ENCODE measurements around the gene PLCG2.

The PLCG2 gene

DNA sequence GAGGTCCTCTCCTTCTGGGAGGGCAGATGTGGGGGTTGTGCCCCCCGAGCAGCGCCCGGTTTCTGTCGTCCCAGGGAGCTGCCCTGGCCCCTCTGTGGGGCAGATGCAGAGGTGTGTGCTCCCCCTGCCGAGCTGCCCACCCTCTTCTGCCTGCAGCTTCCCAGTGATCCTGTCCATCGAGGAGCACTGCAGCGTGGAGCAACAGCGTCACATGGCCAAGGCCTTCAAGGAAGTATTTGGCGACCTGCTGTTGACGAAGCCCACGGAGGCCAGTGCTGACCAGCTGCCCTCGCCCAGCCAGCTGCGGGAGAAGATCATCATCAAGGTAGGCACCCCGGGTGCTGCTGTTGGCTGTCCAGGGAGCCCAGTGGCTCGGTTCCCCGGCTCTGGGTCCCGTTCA is 121.4 kb downstream of the PLCG2 start:
- Histone ChIP-seq H3K36me3 (ENCODE audit: control insufficient read depth, insufficient read depth, low read length) (no peaks in the 10 kb centered on the region), H3K27me3 (ENCODE audit: control insufficient read depth, insufficient read depth, low read length) (no peaks in the 10 kb centered on the region), H3K9me3 (ENCODE audit: control insufficient read depth, insufficient read depth, low read length) (no peaks in the 10 kb centered on the region), H3K9ac (ENCODE audit: low read depth, low read length) (no peak overlapping the region), H3K27ac (ENCODE audit: low read depth, low read length) (no peak overlapping the region), H3K4me3 (ENCODE audit: low read depth, low read length) (no peak overlapping the region), H3K4me1 (ENCODE audit: control insufficient read depth, insufficient read depth, low read length) (no peaks in the 10 kb centered on the region)

DNA sequence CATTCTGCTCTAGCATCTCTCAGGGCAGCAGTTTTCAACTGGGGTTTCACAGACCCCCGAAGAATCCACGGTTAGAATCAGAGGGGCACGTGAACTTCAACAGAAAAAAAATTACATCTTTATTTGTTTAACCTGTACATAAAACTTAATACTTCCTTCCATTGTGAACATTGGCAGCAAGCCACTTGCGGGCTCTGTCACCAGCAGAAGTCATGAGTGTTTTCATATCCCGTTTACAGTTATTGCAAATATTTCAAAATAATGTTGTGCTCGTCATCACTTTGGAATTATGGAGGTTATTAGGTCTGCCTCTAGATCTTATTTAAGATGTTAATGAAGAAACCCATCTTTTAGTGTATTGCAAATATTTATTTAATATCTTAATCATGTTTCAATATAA is 122.4 kb downstream of the PLCG2 start:
- Histone ChIP-seq H3K27me3 (ENCODE audit: control insufficient read depth, insufficient read depth, low read length) (no peaks in the 10 kb centered on the region), H3K36me3 (ENCODE audit: control insufficient read depth, insufficient read depth, low read length) (no peaks in the 10 kb centered on the region), H3K4me3 (ENCODE audit: low read depth, low read length) (no peak overlapping the region), H3K27ac (ENCODE audit: low read depth, low read length) (no peak overlapping the region), H3K9me3 (ENCODE audit: control insufficient read depth, insufficient read depth, low read length) (no peaks in the 10 kb centered on the region), H3K9ac (ENCODE audit: low read depth, low read length) (no peak overlapping the region), H3K4me1 (ENCODE audit: control insufficient read depth, insufficient read depth, low read length) (no peaks in the 10 kb centered on the region)

DNA sequence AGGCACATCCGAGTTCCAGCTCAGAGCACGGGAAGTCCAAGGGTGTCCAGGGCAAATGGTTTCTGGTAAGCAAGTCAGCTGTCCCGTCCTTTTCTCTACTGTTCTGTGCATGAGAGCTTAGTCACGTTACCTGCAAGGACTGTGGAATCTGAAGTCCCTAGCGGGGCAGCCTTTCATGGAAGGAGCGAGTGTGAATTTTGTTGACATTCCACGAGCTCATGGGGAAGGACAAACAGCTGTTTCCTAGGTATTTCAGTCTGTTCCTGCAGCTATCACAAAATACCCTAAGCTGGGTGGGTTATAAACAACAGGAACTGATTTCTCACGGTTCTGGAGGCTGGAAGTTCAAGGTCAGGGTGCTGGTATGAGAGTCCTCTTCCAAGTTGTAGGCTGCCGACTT is 122.9 kb downstream of the PLCG2 start:
- Histone ChIP-seq H3K36me3 (ENCODE audit: control insufficient read depth, insufficient read depth, low read length) (no peaks in the 10 kb centered on the region), H3K9me3 (ENCODE audit: control insufficient read depth, insufficient read depth, low read length) (no peaks in the 10 kb centered on the region), H3K9ac (ENCODE audit: low read depth, low read length) (no peak overlapping the region), H3K27ac (ENCODE audit: low read depth, low read length) (no peak overlapping the region), H3K27me3 (ENCODE audit: control insufficient read depth, insufficient read depth, low read length) (no peaks in the 10 kb centered on the region), H3K4me3 (ENCODE audit: low read depth, low read length) (no peak overlapping the region), H3K4me1 (ENCODE audit: control insufficient read depth, insufficient read depth, low read length) (no peaks in the 10 kb centered on the region)

DNA sequence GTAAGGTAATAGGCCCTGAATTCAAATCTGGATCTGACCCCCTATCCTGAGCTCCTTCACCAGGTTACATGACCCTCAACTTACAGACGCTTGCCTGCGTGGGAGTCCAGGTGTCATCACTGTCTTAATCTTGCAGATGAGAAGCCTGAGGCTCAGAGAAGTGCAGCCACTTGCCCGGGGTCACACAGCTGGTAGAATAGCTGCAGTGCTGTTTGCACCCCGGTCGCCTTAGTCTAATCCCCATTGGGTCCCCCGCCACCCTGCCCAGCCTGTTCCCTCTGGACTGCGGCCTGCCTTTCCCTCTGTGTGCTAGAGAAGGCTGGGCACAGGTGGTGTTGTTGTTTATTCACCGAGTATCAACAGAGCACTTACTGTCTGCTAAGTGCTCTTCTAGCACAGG is 125.2 kb downstream of the PLCG2 start:
- no peaks in the 10 kb centered on the region for H3K27me3 ChIP-seq (ENCODE audit: control insufficient read depth, insufficient read depth, low read length)
- no peak overlapping the region for H3K9ac ChIP-seq (ENCODE audit: low read depth, low read length)
- no peak overlapping the region for H3K27ac ChIP-seq (ENCODE audit: low read depth, low read length)
- H3K4me1 ChIP-seq (ENCODE audit: control insufficient read depth, insufficient read depth, low read length), result no peaks in the 10 kb centered on the region
- no peak overlapping the region for H3K4me3 ChIP-seq (ENCODE audit: low read depth, low read length)
- no peaks in the 10 kb centered on the region for H3K9me3 ChIP-seq (ENCODE audit: control insufficient read depth, insufficient read depth, low read length)
- H3K36me3 ChIP-seq (ENCODE audit: control insufficient read depth, insufficient read depth, low read length), result no peaks in the 10 kb centered on the region

DNA sequence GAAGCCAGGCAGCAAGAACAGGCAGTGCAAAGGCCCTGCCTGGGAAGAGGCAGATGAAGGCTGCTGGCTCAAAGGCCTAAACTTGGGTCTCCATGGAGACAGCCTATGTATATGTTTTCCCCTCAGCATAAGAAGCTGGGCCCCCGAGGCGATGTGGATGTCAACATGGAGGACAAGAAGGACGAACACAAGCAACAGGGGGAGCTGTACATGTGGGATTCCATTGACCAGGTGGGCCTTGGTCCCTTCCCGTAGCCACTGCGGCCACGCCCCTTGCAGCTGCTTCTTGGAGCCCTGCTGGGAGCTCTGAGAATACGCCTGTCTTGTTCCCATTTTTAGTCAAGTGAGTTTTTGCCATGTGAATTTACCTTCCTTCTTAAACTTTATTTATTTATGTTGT is 126.2 kb downstream of the PLCG2 start:
- no peaks in the 10 kb centered on the region for H3K9me3 ChIP-seq (ENCODE audit: control insufficient read depth, insufficient read depth, low read length)
- H3K9ac ChIP-seq (ENCODE audit: low read depth, low read length), result no peak overlapping the region
- no peaks in the 10 kb centered on the region for H3K4me1 ChIP-seq (ENCODE audit: control insufficient read depth, insufficient read depth, low read length)
- no peak overlapping the region for H3K4me3 ChIP-seq (ENCODE audit: low read depth, low read length)
- no peaks in the 10 kb centered on the region for H3K27me3 ChIP-seq (ENCODE audit: control insufficient read depth, insufficient read depth, low read length)
- H3K27ac ChIP-seq (ENCODE audit: low read depth, low read length), result no peak overlapping the region
- no peaks in the 10 kb centered on the region for H3K36me3 ChIP-seq (ENCODE audit: control insufficient read depth, insufficient read depth, low read length)

DNA sequence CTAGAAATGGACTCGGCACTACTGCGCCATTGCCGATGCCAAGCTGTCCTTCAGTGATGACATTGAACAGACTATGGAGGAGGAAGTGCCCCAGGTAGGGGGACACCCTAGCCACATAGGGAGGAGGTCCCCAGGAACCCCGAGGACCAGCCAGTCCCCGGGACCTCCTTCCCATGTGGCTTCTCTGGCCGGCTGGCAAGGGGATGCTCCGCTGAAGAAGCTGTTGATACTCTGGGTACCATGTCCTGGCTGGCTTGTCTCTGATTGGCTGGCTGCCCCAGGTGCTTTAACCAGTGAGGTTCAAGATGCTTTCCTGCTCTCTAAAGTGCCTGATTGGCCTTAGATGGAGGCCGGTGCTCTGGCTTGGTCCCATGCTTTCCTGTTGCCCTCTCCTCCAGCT is 128.6 kb downstream of the PLCG2 start:
- Histone ChIP-seq H3K9me3 (ENCODE audit: control insufficient read depth, insufficient read depth, low read length) (no peaks in the 10 kb centered on the region), H3K27ac (ENCODE audit: low read depth, low read length) (no peak overlapping the region), H3K4me3 (ENCODE audit: low read depth, low read length) (no peak overlapping the region), H3K27me3 (ENCODE audit: control insufficient read depth, insufficient read depth, low read length) (no peaks in the 10 kb centered on the region), H3K9ac (ENCODE audit: low read depth, low read length) (no peak overlapping the region), H3K36me3 (ENCODE audit: control insufficient read depth, insufficient read depth, low read length) (no peaks in the 10 kb centered on the region), H3K4me1 (ENCODE audit: control insufficient read depth, insufficient read depth, low read length) (no peaks in the 10 kb centered on the region)

DNA sequence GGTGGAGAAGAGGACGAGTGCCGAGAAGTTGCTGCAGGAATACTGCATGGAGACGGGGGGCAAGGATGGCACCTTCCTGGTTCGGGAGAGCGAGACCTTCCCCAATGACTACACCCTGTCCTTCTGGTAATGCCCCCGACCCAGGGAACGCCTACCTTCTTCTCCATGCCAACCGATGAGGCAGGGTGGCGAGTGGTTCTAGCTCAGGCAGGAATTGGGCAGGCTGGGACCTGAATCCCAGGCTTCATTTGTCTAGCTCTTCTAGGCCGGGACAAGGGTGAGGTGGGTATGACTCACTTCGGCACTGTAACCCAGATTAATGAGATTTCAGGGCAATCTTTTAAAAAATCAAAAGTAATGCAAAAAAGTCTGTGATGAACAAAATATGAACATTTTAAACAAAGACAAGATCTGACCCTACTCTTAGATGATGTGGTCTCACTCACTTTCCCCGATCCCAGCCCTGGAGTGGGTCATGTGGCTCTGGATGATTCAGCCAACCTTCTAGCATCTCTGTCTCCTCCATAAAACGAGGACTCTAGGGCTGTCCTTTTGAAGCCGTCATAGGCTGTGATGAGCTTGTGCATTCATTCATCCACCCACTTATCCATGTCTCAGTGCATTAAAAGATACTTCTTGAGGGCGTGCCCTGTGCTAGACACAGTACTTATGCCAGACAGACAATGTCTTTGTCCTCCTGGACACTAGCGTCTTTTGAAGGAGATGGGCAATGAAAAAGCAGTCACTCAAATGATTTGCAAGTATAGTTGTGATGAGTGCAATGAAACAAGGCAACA is 129.6 kb downstream of the PLCG2 start:
- Histone ChIP-seq H3K4me1 (ENCODE audit: control insufficient read depth, insufficient read depth, low read length) (no peaks in the 10 kb centered on the region), H3K36me3 (ENCODE audit: control insufficient read depth, insufficient read depth, low read length) (no peaks in the 10 kb centered on the region), H3K9ac (ENCODE audit: low read depth, low read length) (no peak overlapping the region), H3K9me3 (ENCODE audit: control insufficient read depth, insufficient read depth, low read length) (no peaks in the 10 kb centered on the region), H3K27me3 (ENCODE audit: control insufficient read depth, insufficient read depth, low read length) (no peaks in the 10 kb centered on the region), H3K4me3 (ENCODE audit: low read depth, low read length) (no peak overlapping the region), H3K27ac (ENCODE audit: low read depth, low read length) (no peak overlapping the region)

DNA sequence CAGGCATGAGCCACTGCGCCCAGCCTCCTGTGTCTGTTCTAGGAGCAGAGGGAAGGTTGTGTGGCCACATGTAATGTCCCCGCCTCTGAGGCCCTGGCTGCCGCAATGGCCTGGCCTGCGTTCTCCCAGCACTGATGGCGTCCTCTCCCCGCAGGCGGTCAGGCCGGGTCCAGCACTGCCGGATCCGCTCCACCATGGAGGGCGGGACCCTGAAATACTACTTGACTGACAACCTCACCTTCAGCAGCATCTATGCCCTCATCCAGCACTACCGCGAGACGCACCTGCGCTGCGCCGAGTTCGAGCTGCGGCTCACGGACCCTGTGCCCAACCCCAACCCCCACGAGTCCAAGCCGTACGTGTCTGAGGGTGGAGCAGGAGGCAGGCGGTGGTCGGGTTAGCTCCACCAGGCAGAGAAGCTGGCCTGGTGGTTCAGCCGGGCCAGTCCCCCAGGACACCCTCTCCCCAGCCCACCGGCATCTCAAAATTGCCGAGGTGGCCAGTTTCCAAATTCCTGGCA is 131.3 kb downstream of the PLCG2 start:
- Histone ChIP-seq H3K4me1 (ENCODE audit: control insufficient read depth, insufficient read depth, low read length) (no peaks in the 10 kb centered on the region), H3K27ac (ENCODE audit: low read depth, low read length) (no peak overlapping the region), H3K9me3 (ENCODE audit: control insufficient read depth, insufficient read depth, low read length) (no peaks in the 10 kb centered on the region), H3K9ac (ENCODE audit: low read depth, low read length) (no peak overlapping the region), H3K4me3 (ENCODE audit: low read depth, low read length) (no peak overlapping the region), H3K36me3 (ENCODE audit: control insufficient read depth, insufficient read depth, low read length) (no peaks in the 10 kb centered on the region), H3K27me3 (ENCODE audit: control insufficient read depth, insufficient read depth, low read length) (no peaks in the 10 kb centered on the region)

DNA sequence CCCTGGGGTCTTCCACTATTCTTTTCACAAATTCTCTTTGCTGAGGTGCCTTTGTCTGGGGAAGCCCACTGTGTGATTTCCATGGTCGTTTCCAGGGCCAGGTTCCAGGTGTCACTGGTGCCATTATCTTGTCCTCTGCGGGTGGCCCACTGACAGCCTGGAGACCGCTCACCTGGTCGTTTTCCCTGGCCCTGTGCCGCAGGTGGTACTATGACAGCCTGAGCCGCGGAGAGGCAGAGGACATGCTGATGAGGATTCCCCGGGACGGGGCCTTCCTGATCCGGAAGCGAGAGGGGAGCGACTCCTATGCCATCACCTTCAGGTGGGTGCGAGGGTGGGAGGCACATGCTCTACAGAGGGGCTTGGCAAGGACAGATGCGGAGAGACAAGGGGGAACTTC is 133.3 kb downstream of the PLCG2 start:
- H3K36me3 ChIP-seq (ENCODE audit: control insufficient read depth, insufficient read depth, low read length), result no peaks in the 10 kb centered on the region
- no peaks in the 10 kb centered on the region for H3K9me3 ChIP-seq (ENCODE audit: control insufficient read depth, insufficient read depth, low read length)
- no peak overlapping the region for H3K4me3 ChIP-seq (ENCODE audit: low read depth, low read length)
- H3K27me3 ChIP-seq (ENCODE audit: control insufficient read depth, insufficient read depth, low read length), result no peaks in the 10 kb centered on the region
- no peak overlapping the region for H3K9ac ChIP-seq (ENCODE audit: low read depth, low read length)
- no peak overlapping the region for H3K27ac ChIP-seq (ENCODE audit: low read depth, low read length)
- H3K4me1 ChIP-seq (ENCODE audit: control insufficient read depth, insufficient read depth, low read length), result no peaks in the 10 kb centered on the region

DNA sequence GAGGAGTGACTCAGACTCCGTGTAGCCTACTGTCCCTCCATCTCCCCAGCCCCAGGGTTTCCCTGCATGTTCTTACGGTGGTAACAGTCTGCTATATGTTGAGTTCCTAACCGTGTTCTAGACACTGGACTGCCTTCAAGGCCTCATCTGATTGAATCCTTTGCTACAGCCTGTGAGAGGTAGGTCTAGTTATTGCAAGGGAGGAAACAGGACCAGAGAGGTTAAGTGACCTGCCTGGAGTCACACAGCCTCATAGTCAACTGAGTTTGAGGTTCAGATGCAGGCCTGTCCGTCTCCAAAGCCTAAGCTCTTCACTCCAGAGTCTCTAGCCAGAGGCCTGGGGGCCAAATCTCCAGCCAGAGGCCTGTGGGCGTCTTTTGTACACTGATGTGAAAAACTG is 134.1 kb downstream of the PLCG2 start:
- Histone ChIP-seq H3K27me3 (ENCODE audit: control insufficient read depth, insufficient read depth, low read length) (no peaks in the 10 kb centered on the region), H3K4me1 (ENCODE audit: control insufficient read depth, insufficient read depth, low read length) (no peaks in the 10 kb centered on the region), H3K27ac (ENCODE audit: low read depth, low read length) (no peak overlapping the region), H3K9me3 (ENCODE audit: control insufficient read depth, insufficient read depth, low read length) (no peaks in the 10 kb centered on the region), H3K36me3 (ENCODE audit: control insufficient read depth, insufficient read depth, low read length) (no peaks in the 10 kb centered on the region), H3K9ac (ENCODE audit: low read depth, low read length) (no peak overlapping the region), H3K4me3 (ENCODE audit: low read depth, low read length) (no peak overlapping the region)

DNA sequence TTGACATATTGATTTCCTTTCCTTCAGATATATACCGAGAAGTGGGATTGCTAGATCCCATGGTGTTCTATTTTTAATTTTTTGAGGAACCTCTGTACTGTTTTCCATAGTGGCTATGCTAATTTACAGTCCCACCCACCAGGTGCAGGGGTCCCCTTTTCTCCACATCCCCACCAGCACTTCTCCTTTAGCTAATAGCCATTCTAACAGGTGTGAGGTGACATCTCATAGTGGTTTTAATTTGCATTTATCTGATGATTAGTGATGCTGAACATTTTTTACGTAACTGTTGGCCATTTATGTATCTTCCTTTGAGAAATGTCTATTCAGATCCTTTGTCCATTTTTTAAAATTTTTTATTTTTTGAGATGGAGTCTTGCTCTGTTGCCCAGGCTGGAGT is 138.3 kb downstream of the PLCG2 start:
- H3K27ac ChIP-seq (ENCODE audit: low read depth, low read length), result no peak overlapping the region
- no peaks in the 10 kb centered on the region for H3K4me1 ChIP-seq (ENCODE audit: control insufficient read depth, insufficient read depth, low read length)
- H3K9me3 ChIP-seq (ENCODE audit: control insufficient read depth, insufficient read depth, low read length), result no peaks in the 10 kb centered on the region
- no peaks in the 10 kb centered on the region for H3K27me3 ChIP-seq (ENCODE audit: control insufficient read depth, insufficient read depth, low read length)
- H3K9ac ChIP-seq (ENCODE audit: low read depth, low read length), result no peak overlapping the region
- H3K36me3 ChIP-seq (ENCODE audit: control insufficient read depth, insufficient read depth, low read length), result no peaks in the 10 kb centered on the region
- H3K4me3 ChIP-seq (ENCODE audit: low read depth, low read length), result no peak overlapping the region

All from HUES48 (cell line).